Motor neuron (in vitro differentiated cells): ENCODE results near the gene PTPN23. TPM values are rescaled to one million over a fixed set of nuclear protein-coding genes. Genes with fewer than 3 reads are reported as not detected.

Experiments
- ATAC-seq, 8 experiments: fragments of 200-7000 bp; cut with Tn5 transposase; replicated peaks in 6 of 8; 2 replicates each; pipeline ENCODE4 v1.8.0; 2021; ENCODE audit warnings: mild to moderate bottlenecking in 8 of 8, moderate library complexity in 8 of 8
- H3K27ac ChIP-seq, 2 donors: fragments of 250-450 bp; sonication (Bioruptor Pico); 2 replicates each; pipeline ENCODE4 v1.9.0; 2021; ENCODE audit warnings: antibody characterized with exemption in 2 of 2, mild to moderate bottlenecking in 2 of 2, moderate library complexity in 1 of 2
- H3K4me1 ChIP-seq, 2 donors: fragments of 250-450 bp; sonication (Bioruptor Pico); replicated peaks in 1 of 2; 2 replicates each; pipeline ENCODE4 v1.6.1; 2021; ENCODE audit warnings: antibody characterized with exemption in 2 of 2, mild to moderate bottlenecking in 2 of 2, moderate library complexity in 1 of 2
- H3K4me3 ChIP-seq, 5 donors: fragments of 250-450 bp; sonication (Bioruptor Pico); 2 replicates each; pipeline ENCODE4 v1.9.0; 2021; ENCODE audit warnings: antibody characterized with exemption in 5 of 5, mild to moderate bottlenecking in 5 of 5, moderate library complexity in 4 of 5
- whole genome bisulfite sequencing, 10 experiments: fragments of 450-650 bp; shearing (Covaris generic); methylation state at CpG; one replicate each; pipeline ENCODE4 v1.0.0; 2022; 5-methylcytosine and 5-hydroxymethylcytosine counted together
- in situ Hi-C, 9 experiments: fragments of 400-800 bp; cut with MboI; loops; one replicate each; pipeline ENCODE4 v1.15.0; 2021; ENCODE audit warnings: low sequenced_read_pairs in 9 of 9, low pct_unique_long_range_greater_than_20kb in 2 of 9; ENCODE audit not compliant: unreplicated experiment in 9 of 9
- total RNA-seq, 8 experiments: library from RNA; unstranded; fragments of 300-600 nt; gene quantifications; 2 replicates each; pipeline versions ENCODE4 v1.2.3 to v1.2.4, GENCODE V29; 2022

Gene PTPN23
- total RNA-seq, 8 experiments from 2014 or later = 6.8 to 23.0 (median 9.3) TPM

- Histone ChIP-seq H3K4me3 (no peak overlapping the region), H3K4me1 (no peaks in the 10 kb centered on the region), H3K27ac (no peak overlapping the region)
- 70 to 100% (median 95%) methylated on average over 1 to 9 of the region's 24 CpGs; no CpG with 5 or more reads in 4 of the 10 experiments for WGBS, 10 experiments
- peak in 4 of 8 experiments; percentile 4 to 9 (median 6) for ATAC-seq
- in situ Hi-C loops = no loop called here
These were observed 31.1 kb downstream of the PTPN23 start for GRCh38 chr3:47411696-47412452.

GRCh38 chr3:47412453-47412756, 31.6 kb downstream of the PTPN23 start:
- no peak overlapping the region for H3K4me3 ChIP-seq
- in situ Hi-C loops = no loop called here
- H3K27ac ChIP-seq = no peak overlapping the region
- H3K4me1 ChIP-seq = no peaks in the 10 kb centered on the region
- WGBS, 10 experiments = 80 to 100% (median 100%) methylated on average over 1 of the region's 5 CpGs; no CpG with 5 or more reads in 7 of the 10 experiments
- ATAC-seq = peak in 3 of 8 experiments; percentile 3 to 5 (median 4)

GRCh38 chr3:47412842-47413520, 32.2 kb downstream of the PTPN23 start:
- Histone ChIP-seq H3K4me3 (no peak overlapping the region), H3K4me1 (no peaks in the 10 kb centered on the region), H3K27ac (no peak overlapping the region)
- ATAC-seq = peak in 2 of 8 experiments; percentile 0 to 2
- in situ Hi-C loops = no loop called here
- 87 to 100% (median 91%) methylated on average over 1 to 5 of the region's 12 CpGs; no CpG with 5 or more reads in 6 of the 10 experiments for WGBS, 10 experiments

GRCh38 chr3:47413751-47414150, 32.9 kb downstream of the PTPN23 start:
- Histone ChIP-seq H3K4me3 (no peak overlapping the region), H3K27ac (no peak overlapping the region), H3K4me1 (no peaks in the 10 kb centered on the region)
- in situ Hi-C loops = no loop called here
- no peak for ATAC-seq
- WGBS, 10 experiments = 93 to 100% (median 100%) methylated on average over 1 to 6 of the region's 7 CpGs; no CpG with 5 or more reads in 5 of the 10 experiments

- no peaks in the 10 kb centered on the region for H3K4me1 ChIP-seq
- ATAC-seq = peak in 4 of 8 experiments; percentile 1 to 23 (median 7)
- H3K27ac ChIP-seq = no peak overlapping the region
- 83 to 100% (median 85%) methylated on average over 1 to 2 of the region's 3 CpGs; no CpG with 5 or more reads in 6 of the 10 experiments for WGBS, 10 experiments
- H3K4me3 ChIP-seq = no peak overlapping the region
- in situ Hi-C loops = no loop called here
These were observed 33.3 kb downstream of the PTPN23 start for GRCh38 chr3:47414161-47414564.

- no peak overlapping the region for H3K4me3 ChIP-seq
- WGBS, 10 experiments = 60 to 94% (median 82%) methylated on average over 1 to 12 of the region's 16 CpGs; no CpG with 5 or more reads in 1 of the 10 experiments
These were observed 34.1 kb downstream of the PTPN23 start for GRCh38 chr3:47414666-47415587.

GRCh38 chr3:47416041-47416440, 35.2 kb downstream of the PTPN23 start:
- no peak for ATAC-seq
- Histone ChIP-seq H3K4me1 (no peaks in the 10 kb centered on the region), H3K4me3 (no peak overlapping the region), H3K27ac (no peak overlapping the region)
- in situ Hi-C loops = no loop called here
- 25 to 100% (median 81%) methylated on average over 1 to 7 of the region's 9 CpGs; no CpG with 5 or more reads in 4 of the 10 experiments for WGBS, 10 experiments

More at GRCh38 chr3:47414666-47415587, 34.1 kb downstream of the PTPN23 start:
- Histone ChIP-seq H3K4me1 (no peaks in the 10 kb centered on the region), H3K27ac (peak overlapping the region in 1 of 2 donors; percentile 35)
- in situ Hi-C loops = no loop called here
- ATAC-seq = peak in 5 of 8 experiments; percentile 3 to 12 (median 7)

- Histone ChIP-seq H3K4me3 (no peak overlapping the region), H3K4me1 (peaks cover 4 to 5% of the 10 kb centered on the region in 2 donors), H3K27ac (no peak overlapping the region)
- peak in 3 of 8 experiments; percentile 1 to 3 (median 2) for ATAC-seq
- in situ Hi-C loops = no loop called here
- WGBS, 10 experiments = 80% methylated on average over 1 to 2 of the region's 53 CpGs; no CpG with 5 or more reads in 8 of the 10 experiments
These were observed 37.6 kb downstream of the PTPN23 start for GRCh38 chr3:47418167-47419082.

GRCh38 chr3:47419083-47420043, 38.5 kb downstream of the PTPN23 start:
- WGBS, 10 experiments = 89 to 100% (median 93%) methylated on average over 1 to 6 of the region's 17 CpGs; no CpG with 5 or more reads in 5 of the 10 experiments
- Histone ChIP-seq H3K4me1 (peaks cover 4 to 5% of the 10 kb centered on the region in 2 donors), H3K4me3 (no peak overlapping the region), H3K27ac (no peak overlapping the region)
- ATAC-seq = no peak
- in situ Hi-C loops = no loop called here

- no peak overlapping the region for H3K27ac ChIP-seq
- H3K4me3 ChIP-seq = no peak overlapping the region
- H3K4me1 ChIP-seq = peaks cover 4 to 5% of the 10 kb centered on the region in 2 donors
- in situ Hi-C loops = no loop called here
- WGBS, 10 experiments = 63 to 100% (median 100%) methylated on average over 1 to 3 of the region's 5 CpGs; no CpG with 5 or more reads in 6 of the 10 experiments
- ATAC-seq = no peak
These were observed 39.2 kb downstream of the PTPN23 start for GRCh38 chr3:47420044-47420430.
